Superior temporal gyrus (tissue), 1 donor: Measurements from ENCODE around the gene SERPINB1.

Source experiments
- DNase-seq: peaks from one replicate; pipeline ENCODE4 v3.0.0-alpha.2; 2016; ENCODE audit errors: extremely low spot score

Gene SERPINB1

DNA sequence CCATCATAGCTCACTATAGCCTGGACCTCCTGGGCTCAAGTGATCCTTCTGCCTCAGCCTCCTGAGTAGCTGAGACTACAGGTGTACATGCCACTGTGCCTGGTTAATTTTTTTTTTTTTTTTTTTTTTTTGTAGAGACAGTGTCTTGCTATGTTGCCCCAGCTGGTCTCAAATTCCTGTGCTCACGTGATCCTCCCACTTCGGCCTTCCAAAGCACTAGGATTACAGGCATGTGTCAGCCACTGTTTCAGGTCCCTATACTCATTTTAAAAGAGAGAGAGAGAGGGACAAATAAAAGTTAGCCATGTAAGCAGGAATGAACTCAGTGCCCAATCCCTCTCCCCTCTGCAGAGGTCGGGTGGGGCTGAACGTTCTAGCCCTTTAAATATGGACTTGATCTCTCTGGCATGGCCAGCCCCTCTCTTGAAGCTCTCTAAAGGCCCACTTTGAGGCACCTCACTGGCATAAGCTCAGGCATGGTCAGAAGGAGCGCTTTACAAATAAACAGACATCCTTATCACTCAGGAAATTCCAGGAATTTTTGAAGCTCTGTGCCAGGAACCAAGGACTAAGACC is 9.0 kb upstream of the SERPINB1 start:
- no peak for DNase-seq

- DNase-seq: no peak
These were observed 7.2 kb upstream of the SERPINB1 start for GRCh38 chr6:2848851-2849250.

DNA sequence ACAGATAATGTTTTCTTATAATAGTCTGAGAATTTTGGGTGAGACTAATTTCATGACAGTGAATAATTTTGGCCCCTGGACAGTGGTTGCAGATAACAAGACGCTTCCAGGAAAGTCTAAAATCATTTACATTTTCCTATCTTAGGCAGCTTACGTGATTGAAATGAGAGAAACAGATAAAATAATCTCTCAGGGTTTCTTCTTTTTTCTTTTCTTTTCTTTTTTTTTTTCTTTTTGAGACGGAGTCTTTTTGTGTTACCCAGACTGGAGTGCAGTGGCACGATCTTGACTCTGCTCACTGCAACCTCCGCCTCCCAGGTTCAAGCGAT is 4.2 kb upstream of the SERPINB1 start:
- no peak for DNase-seq

DNA sequence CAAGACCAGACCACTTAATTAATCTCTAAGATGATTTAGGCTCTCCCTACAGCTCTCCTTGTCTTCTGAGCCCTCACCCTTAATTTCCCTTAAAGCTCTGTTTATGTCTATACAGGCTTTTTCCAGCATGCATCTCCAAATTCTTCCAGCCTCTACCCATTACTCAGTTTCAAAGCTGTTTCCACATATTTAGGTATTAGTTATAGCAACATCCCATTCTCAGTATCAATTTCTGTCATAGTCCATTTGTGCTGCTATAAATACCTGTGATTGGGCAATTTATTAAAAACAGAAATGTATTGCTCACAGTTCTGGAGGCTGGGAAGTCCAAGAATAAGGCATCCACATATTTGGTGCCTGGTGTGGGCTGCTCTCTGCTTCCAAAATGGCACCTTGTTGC is 2.3 kb upstream of the SERPINB1 start:
- no peak for DNase-seq

DNA sequence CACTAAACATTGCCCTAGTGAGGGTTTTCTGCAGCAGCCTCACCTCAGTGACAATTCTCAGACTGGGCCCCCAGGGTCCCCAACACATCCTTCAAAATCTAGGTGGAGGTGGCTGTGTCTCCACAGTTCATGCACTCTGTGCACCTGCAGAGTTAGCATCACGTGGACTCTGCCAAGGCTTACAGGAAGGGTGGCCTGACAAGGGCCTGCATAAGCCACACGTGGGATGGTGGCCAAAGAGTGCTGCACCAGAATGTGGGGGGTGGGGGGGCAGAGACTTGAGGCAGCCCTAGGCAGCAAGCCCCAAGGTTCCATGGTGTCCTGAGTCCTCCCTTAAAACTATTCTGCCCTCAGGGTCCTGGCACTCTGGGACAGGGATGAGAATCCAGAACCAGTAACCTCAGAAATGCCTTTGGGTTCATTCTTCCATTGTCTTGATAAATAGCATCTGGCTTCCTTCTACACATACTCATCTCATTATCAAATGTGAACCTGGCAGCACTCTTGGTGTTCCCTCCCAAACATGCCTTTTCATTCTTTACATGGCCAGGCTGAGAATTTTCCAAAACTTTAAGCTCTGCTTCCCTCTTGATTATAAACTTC is 1.6 kb upstream of the SERPINB1 start:
- DNase-seq: no peak

- no peak for DNase-seq
These were observed 483 bp upstream of the SERPINB1 start for GRCh38 chr6:2842139-2842552.

DNA sequence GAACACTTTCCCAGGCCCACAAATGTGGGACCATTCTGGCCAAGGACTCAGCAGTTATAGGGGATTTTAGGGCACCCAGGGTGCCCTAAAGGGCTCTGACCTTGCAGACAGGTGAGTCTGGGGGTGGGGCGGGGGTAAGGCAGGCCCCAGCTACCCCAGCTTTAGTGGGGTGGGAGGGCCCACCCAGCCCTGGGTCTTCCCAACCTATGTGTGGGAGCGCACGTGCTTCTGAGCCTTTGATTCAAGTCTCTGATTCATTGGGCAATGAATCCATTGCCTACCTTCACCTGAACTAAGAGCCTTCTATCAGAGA is 958 bp downstream of the SERPINB1 start:
- DNase-seq: no peak

- DNase-seq: peak; percentile 67
These were observed 1.5 kb downstream of the SERPINB1 start for GRCh38 chr6:2839982-2840748.

GRCh38 chr6:2839195-2839981 is 2.3 kb downstream of the SERPINB1 start:
- DNase-seq: no peak

DNA sequence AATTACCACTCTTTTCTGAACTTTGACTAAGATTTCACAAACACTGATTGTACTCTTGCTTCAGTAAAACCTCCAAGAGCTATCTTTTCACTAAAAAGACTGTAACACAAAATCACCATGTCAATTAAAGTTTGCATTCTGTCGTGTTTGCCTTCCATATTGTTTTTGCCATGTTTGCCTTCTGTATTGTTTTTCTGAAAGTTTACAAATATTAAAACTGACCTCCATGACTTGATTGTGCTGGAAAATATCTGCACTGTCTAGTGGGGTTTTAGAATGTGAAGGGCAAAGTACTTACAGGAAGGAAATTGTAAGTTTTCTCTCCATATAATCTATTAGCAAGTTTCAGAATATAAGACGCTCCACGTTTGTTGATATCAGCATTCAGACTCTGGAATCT is 3.4 kb downstream of the SERPINB1 start:
- DNase-seq: no peak

- DNase-seq: no peak
These were observed 7.4 kb downstream of the SERPINB1 start for GRCh38 chr6:2834262-2834661.

DNA sequence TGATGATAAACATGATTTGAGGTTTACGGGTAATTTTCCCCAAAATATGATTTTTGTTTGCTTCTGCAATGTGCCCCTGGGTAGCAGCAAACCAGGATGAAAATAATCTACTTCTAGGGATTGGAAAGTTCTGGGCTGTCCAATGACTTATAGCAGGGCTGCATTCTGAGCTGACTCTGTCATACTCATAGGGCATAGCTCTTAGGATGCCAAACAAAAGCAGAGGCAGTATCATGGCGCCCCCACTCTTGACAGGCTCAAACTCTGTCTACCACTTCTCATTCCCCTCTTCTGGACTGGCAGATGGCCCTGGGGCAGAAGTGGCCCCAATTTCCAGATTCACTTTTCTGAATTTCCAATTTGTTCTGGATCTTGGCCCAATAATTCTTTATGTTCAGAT is 10.3 kb downstream of the SERPINB1 start:
- DNase-seq: no peak

GRCh38 chr6:2830183-2830582 is 11.5 kb downstream of the SERPINB1 start:
- no peak for DNase-seq

DNA sequence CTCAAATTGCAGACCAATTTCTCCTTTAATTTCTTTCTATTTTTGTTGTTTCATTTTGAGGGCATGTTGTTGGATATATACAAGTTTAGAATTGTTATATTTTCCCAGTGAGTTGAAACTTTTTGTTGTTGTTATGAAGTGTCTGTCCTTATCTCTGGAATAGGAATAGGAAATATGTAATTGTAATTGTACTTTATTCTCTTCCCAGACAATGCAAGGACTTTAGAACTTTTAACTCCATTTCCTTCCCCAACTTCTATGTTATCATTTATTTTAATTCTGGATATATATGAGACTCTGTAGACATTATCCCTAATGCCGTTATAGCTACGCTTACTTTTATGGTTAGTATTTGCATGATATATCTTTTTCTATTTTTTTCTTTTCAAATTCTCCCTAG is 12.4 kb downstream of the SERPINB1 start:
- no peak for DNase-seq

- DNase-seq: no peak
These were observed 13.0 kb downstream of the SERPINB1 start for GRCh38 chr6:2828629-2829028.

DNA sequence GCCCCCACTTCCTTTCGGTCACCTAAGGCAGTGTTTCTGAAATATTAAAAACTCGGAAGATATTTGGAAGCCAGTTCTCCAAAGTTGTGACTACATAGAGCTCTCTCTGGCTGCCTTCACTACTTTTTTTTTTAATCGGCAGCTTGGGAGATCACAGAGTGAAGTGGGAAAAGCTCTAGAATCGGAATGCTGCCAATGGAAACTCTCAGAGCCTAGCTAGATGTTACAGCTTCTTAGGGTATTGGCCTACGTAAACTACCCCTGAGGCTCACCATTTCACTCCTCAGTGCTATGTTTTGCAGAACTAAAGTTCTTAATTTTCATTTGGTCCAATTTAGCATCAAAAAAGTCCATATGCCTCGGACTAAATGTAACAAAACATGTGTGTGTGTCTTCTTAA is 14.5 kb downstream of the SERPINB1 start:
- no peak for DNase-seq

- DNase-seq: no peak
These were observed 15.5 kb downstream of the SERPINB1 start for GRCh38 chr6:2826131-2826530.

GRCh38 chr6:2823104-2823850 is 18.4 kb downstream of the SERPINB1 start:
- no peak for DNase-seq

DNA sequence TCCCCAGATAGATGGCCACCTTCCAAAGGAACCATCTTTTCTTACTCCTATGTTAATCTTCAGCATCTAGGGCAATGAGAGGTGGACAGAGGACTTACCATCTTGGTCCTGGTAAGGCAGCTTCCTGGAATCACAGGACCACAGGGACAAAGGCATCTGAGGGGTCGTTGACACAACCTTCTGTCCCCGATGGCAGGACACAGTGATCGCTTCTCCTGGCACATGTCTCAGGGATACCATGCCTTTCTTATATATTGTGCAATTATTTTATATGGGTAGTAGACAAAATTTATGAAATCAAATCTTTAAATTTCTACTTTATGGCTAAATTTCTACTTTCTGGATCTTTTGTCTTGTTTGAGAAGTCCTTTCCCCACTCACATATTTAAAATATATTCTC is 20.1 kb downstream of the SERPINB1 start:
- no peak for DNase-seq

- no peak for DNase-seq
These were observed 21.2 kb downstream of the SERPINB1 start for GRCh38 chr6:2820415-2820814.

- no peak for DNase-seq
These were observed 21.7 kb downstream of the SERPINB1 start for GRCh38 chr6:2819978-2820377.

DNA sequence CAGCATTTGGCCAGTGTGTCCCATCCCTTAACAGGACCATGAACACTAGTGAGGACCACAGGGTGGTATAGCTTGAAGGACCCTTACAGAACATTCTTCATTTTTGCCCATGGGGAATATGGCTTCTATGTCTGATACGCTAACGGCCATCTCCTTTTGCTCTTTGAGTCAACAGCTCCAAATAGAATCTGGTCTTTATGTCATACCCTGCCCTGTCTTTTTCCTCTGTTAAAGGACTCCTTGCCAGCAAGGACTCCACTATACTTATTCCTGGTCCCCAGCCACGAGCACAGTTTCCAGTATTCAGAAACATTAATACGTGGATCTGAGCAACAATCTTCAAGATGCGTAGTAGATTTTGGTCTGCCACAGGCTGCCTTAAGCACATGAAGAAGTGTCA is 22.5 kb downstream of the SERPINB1 start:
- DNase-seq: no peak
